Measurements from ENCODE around the gene OPRL1.

Gene OPRL1

DNA sequence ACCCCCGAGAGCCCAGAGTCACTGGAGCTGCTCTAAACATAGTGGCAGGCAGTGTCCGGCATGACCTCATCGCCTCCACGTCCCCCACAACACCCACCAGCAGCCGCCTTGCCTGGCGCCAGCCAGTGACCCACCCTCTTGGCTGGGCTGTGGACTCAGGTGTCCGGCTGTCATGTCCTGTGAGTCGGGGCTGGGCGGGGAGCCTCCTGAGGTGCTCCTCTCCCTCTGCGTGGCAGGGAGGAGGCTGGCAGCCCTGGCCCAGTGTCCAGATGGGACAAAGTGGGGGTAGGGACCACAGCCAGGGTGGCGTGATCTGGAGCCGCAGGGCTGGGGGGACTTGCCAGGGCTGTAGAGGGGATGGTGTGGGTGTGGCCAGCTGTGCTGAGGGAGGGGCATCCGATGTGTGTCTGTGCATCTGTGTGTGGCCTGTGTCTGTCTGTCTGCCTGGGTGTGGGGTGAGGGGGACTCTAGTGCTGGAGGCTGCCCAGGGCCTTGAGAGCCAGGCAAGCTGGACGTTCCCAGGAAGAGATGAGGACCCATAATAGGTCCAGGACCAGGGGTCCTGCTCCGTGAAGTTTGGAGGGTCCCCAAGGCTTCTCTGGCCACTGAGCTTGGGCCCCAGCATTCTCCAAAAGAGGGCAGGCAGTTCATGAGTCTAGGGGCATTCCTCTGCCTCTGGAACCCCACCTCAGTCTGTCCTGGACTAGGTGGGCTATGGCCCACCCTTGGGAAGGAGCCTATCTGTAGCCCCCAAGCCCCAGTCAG, 28.1 kb upstream of the OPRL1 start:
- Histone ChIP-seq H3K27ac (ENCODE audit: extremely low read depth, low read depth, low read length) (no peak overlapping the region), H3K4me3 (ENCODE audit: low read depth, low read length) (no peak overlapping the region), H3K36me3 (ENCODE audit: control insufficient read depth in 2 of 2, insufficient read depth in 1 of 2, low read length in 2 of 2) (peaks cover 0 to 5% of the 10 kb centered on the region in 2 experiments; a peak in 1 of 3 replicates), H3K4me1 (ENCODE audit: control insufficient read depth, insufficient read depth, low read length) (peaks cover 6% of the 10 kb centered on the region), H3K9me3 (ENCODE audit: control insufficient read depth, insufficient read depth, low read depth, low read length) (no peaks in the 10 kb centered on the region)
- CTCF ChIA-PET: interaction anchor here (0.6 to 1.2 kb wide), 4 partner anchors 11 to 78 kb away, joined by 3 to 4 read pairs (median 3); partner anchors contain the start of gene TCEA2
- POLR2A ChIA-PET: interaction anchor here (0.7 kb wide), 1 partner anchor 13 kb away, joined by 3 read pairs; no protein-coding TSS in a partner anchor
- TF ChIP-seq ZFP3 (tag by site-specific recombination; IDR thresholded peaks at IDR 0.05; ENCODE audit: low read depth) (no peak), ZNF707 (tag by site-specific recombination; IDR thresholded peaks at IDR 0.05) (no peak), ZNF121 (tag by site-specific recombination; IDR thresholded peaks at IDR 0.05) (peak; percentile 73), ZNF600 (tag by site-specific recombination; IDR thresholded peaks at IDR 0.05) (no peak), ZIC2 (tag by site-specific recombination; IDR thresholded peaks at IDR 0.05) (no peak), MZF1 (tag by site-specific recombination; IDR thresholded peaks at IDR 0.05; ENCODE audit: borderline replicate concordance) (no peak), ZSCAN16 (tag by site-specific recombination; IDR thresholded peaks at IDR 0.05) (no peak), ZNF654 (tag by site-specific recombination; IDR thresholded peaks at IDR 0.05; ENCODE audit: low read depth) (no peak), EGR2 (tag by site-specific recombination; IDR thresholded peaks at IDR 0.05; ENCODE audit: low read depth) (peak; percentile 33), ZBTB6 (tag by site-specific recombination; IDR thresholded peaks at IDR 0.05) (no peak), ZNF211 (tag by site-specific recombination; IDR thresholded peaks at IDR 0.05; ENCODE audit: low read depth) (no peak), ZBTB20 (tag by site-specific recombination; IDR thresholded peaks at IDR 0.05) (no peak; the same call in 1 of the 2 replicates), SCRT2 (tag by site-specific recombination; IDR thresholded peaks at IDR 0.05) (no peak), ZNF629 (tag by site-specific recombination; IDR thresholded peaks at IDR 0.05) (no peak), ZFHX2 (tag by site-specific recombination; conservative IDR thresholded peaks at IDR 0.05) (peak; percentile 39), ZNF221 (tag by site-specific recombination; IDR thresholded peaks at IDR 0.05; ENCODE audit: borderline replicate concordance) (no peak), PATZ1 (tag by site-specific recombination; IDR thresholded peaks at IDR 0.05) (0 out of 2 replicates have a peak, but pooled peaks have one; percentile 27), SETDB1 (IDR thresholded peaks at IDR 0.05; ENCODE audit: insufficient read length, low read length) (no peak), MEIS1 (CRISPR knock-in tag; IDR thresholded peaks at IDR 0.05; ENCODE audit: borderline replicate concordance) (no peak), ZNF521 (tag by site-specific recombination; IDR thresholded peaks at IDR 0.05) (no peak), ZNF560 (tag by site-specific recombination; IDR thresholded peaks at IDR 0.05; ENCODE audit: borderline replicate concordance) (no peak), ZNF837 (tag by site-specific recombination; IDR thresholded peaks at IDR 0.05) (no peak)

DNA sequence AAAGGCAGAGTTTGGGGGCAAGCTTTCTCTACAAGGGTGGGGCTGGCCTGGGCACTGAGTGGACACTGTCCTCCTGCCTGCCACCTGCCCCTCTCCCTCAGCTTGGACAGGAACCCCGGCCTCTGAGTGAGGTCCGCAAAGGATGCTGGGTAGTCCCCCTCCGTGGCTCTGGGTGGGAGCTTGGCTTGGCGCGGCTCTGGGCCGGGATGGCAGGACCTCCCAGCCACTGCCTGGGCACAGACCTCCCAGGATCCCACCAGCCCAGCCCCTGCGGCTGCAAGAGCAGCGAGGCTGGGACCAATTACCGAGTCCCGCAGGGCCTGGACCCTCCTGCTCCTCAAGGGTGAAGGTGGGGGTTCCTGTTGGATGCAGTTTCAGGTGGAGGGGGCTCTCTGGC, 27.6 kb upstream of the OPRL1 start:
- H3K4me1 ChIP-seq (ENCODE audit: control insufficient read depth, insufficient read depth, low read length): peaks cover 6% of the 10 kb centered on the region
- ChIA-PET POLR2A (no interaction called here), CTCF (interaction anchor here (0.6 to 3.0 kb wide), 5 partner anchors 10 to 78 kb away, joined by 3 to 19 read pairs (median 3); partner anchors contain the start of gene TCEA2)
- H3K27ac ChIP-seq (ENCODE audit: extremely low read depth, low read depth, low read length): no peak overlapping the region
- peaks cover 0 to 5% of the 10 kb centered on the region in 2 experiments; a peak in 1 of 3 replicates for H3K36me3 ChIP-seq (ENCODE audit: control insufficient read depth in 2 of 2, insufficient read depth in 1 of 2, low read length in 2 of 2)
- H3K4me3 ChIP-seq (ENCODE audit: low read depth, low read length): no peak overlapping the region
- TF ChIP-seq ZNF621 (tag by site-specific recombination; IDR thresholded peaks at IDR 0.05) (no peak), ZNF791 (tag by site-specific recombination; IDR thresholded peaks at IDR 0.05) (no peak), GLIS2 (tag by site-specific recombination; IDR thresholded peaks at IDR 0.05) (0 out of 2 replicates have a peak, but pooled peaks have one; percentile 9)
- no peaks in the 10 kb centered on the region for H3K9me3 ChIP-seq (ENCODE audit: control insufficient read depth, insufficient read depth, low read depth, low read length)

All from HEK293 (cell line).